H1 (cell line): ENCODE measurements around the gene OR2AJ1. TPM values are rescaled to one million over a fixed set of nuclear protein-coding genes. Genes with fewer than 3 reads are reported as not detected.

Experiments used
- CTCF ChIA-PET: fragments of 300-600 bp; sonication (Branson Sonifier 250); formaldehyde crosslinking; loops from one replicate; lab custom pipeline; 2021; ENCODE audit not compliant: partially characterized antibody; lab: Charles Lee
- POLR2A ChIA-PET: fragments of 300-600 bp; sonication (Branson Sonifier 250); formaldehyde crosslinking; loops from one replicate; lab custom pipeline; 2021; ENCODE audit warnings: inconsistent platforms; ENCODE audit not compliant: partially characterized antibody; lab: Charles Lee
- DNase-seq, 2 experiments: peaks; one replicate each; pipeline versions ENCODE4 v3.0.0 to v3.0.0-alpha.2; 2010 to 2022; ENCODE audit warnings: low spot score in 2 of 2, low read depth in 1 of 2, mixed read lengths in 1 of 2
- FAIRE-seq: peaks from 2 replicates; lab custom pipeline; 2011; peaks lifted over from hg19 to GRCh38; lab: Jason Lieb, UNC
- H2AFZ ChIP-seq: 2 replicates; pipeline ENCODE4 v1.8.1; 2012; ENCODE audit warnings: low read length, inconsistent platforms
- H2AK5ac ChIP-seq: 2 replicates; pipeline ENCODE4 v1.6.1; 2013; ENCODE audit warnings: low read depth, low read length
- H2BK120ac ChIP-seq: replicated peaks from 2 replicates; pipeline ENCODE3; 2013; ENCODE audit warnings: low read depth, low read length, inconsistent platforms
- H2BK12ac ChIP-seq: 2 replicates; pipeline ENCODE4 v1.6.1; 2013; ENCODE audit warnings: low read depth, low read length
- H2BK15ac ChIP-seq: 2 replicates; pipeline ENCODE4 v1.6.1; 2013; ENCODE audit warnings: low read length
- H2BK20ac ChIP-seq: 2 replicates; pipeline ENCODE4 v1.6.1; 2013; ENCODE audit warnings: low read length
- H2BK5ac ChIP-seq: 2 replicates; pipeline ENCODE4 v1.6.1; 2013; ENCODE audit warnings: low read depth, low read length
- H3K14ac ChIP-seq: 2 replicates; pipeline ENCODE4 v1.6.1; 2013; ENCODE audit warnings: inconsistent platforms; ENCODE audit not compliant: insufficient read length
- H3K18ac ChIP-seq: 2 replicates; pipeline ENCODE4 v1.6.1; 2013; ENCODE audit warnings: low read length; ENCODE audit errors: extremely low read depth
- H3K23ac ChIP-seq: 2 replicates; pipeline ENCODE4 v1.6.1; 2013; ENCODE audit warnings: inconsistent platforms; ENCODE audit not compliant: insufficient read length
- H3K23me2 ChIP-seq: 2 replicates; pipeline ENCODE4 v1.6.1; 2013; ENCODE audit warnings: low read depth, low read length
- H3K27ac ChIP-seq: 2 replicates; pipeline ENCODE4 v1.6.1; 2011; ENCODE audit warnings: low read depth, low read length, inconsistent platforms
- H3K27me3 ChIP-seq, 4 experiments: replicated peaks in 1 of 4; 1 replicate in 1 of 4; 2 replicates in 3 of 4; pipeline versions ENCODE4 v1.6.1 to v1.8.1; 2011 to 2013; ENCODE audit warnings: low read length in 3 of 4, mild to moderate bottlenecking in 3 of 4, inconsistent platforms in 2 of 4, mixed read lengths in 2 of 4, moderate library complexity in 1 of 4; ENCODE audit not compliant: control insufficient read depth in 3 of 4, insufficient read depth in 3 of 4; ENCODE audit errors: extremely low read depth in 1 of 4
- H3K36me3 ChIP-seq, 4 experiments: 2 replicates each; pipeline versions ENCODE4 v1.6.1 to v1.8.1; 2011 to 2013; ENCODE audit warnings: mild to moderate bottlenecking in 4 of 4, low read length in 3 of 4, moderate library complexity in 2 of 4, control low read depth in 1 of 4, inconsistent platforms in 1 of 4; ENCODE audit not compliant: insufficient read depth in 4 of 4, control insufficient read depth in 2 of 4
- H3K4ac ChIP-seq: replicated peaks from 2 replicates; pipeline ENCODE3; 2013; ENCODE audit warnings: low read length, low read depth, mixed read lengths, inconsistent platforms; ENCODE audit not compliant: insufficient read length
- H3K4me1 ChIP-seq, 4 experiments: replicated peaks in 1 of 4; 1 replicate in 1 of 4; 2 replicates in 3 of 4; pipeline versions ENCODE4 v1.6.1 to v1.8.1; 2011 to 2013; ENCODE audit warnings: low read length in 3 of 4, inconsistent platforms in 2 of 4, mixed read lengths in 1 of 4; ENCODE audit not compliant: insufficient read depth in 4 of 4, control insufficient read depth in 3 of 4
- H3K4me2 ChIP-seq, 2 experiments: 2 replicates each; pipeline versions ENCODE4 v1.6.1 to v1.8.1; 2011 to 2013; ENCODE audit warnings: low read depth in 2 of 2, low read length in 2 of 2, control low read depth in 1 of 2, inconsistent platforms in 1 of 2, mild to moderate bottlenecking in 1 of 2; ENCODE audit not compliant: insufficient read depth in 1 of 2
- H3K4me3 ChIP-seq, 4 experiments: fragments of 200-600, 300-600 bp in 1 of 4; sonication (generic), shearing (Covaris generic), sonication (Bioruptor Twin) in 1 of 4; 2 replicates each; pipeline versions ENCODE4 v1.5.1 to v1.8.1; 2011 to 2016; ENCODE audit warnings: low read length in 4 of 4, low read depth in 3 of 4, control low read depth in 2 of 4, inconsistent platforms in 2 of 4, mild to moderate bottlenecking in 2 of 4, mixed read lengths in 1 of 4, moderate library complexity in 1 of 4; ENCODE audit not compliant: insufficient read depth in 2 of 4; ENCODE audit errors: extremely low read depth in 1 of 4
- H3K56ac ChIP-seq: replicated peaks from 2 replicates; pipeline ENCODE3; 2013; ENCODE audit warnings: low read depth, mild to moderate bottlenecking, mixed read lengths, low read length, inconsistent platforms; ENCODE audit not compliant: insufficient read length
- H3K79me1 ChIP-seq: 2 replicates; pipeline ENCODE4 v1.6.1; 2013; ENCODE audit warnings: low read depth, low read length, control low read depth
- H3K79me2 ChIP-seq, 2 experiments: 2 replicates each; pipeline versions ENCODE4 v1.6.1 to v1.8.1; 2012 to 2013; ENCODE audit warnings: low read length in 2 of 2, mild to moderate bottlenecking in 2 of 2, inconsistent platforms in 1 of 2; ENCODE audit not compliant: insufficient read depth in 2 of 2, control insufficient read depth in 1 of 2
- H3K9ac ChIP-seq, 4 experiments: replicated peaks in 1 of 4; 1 replicate in 1 of 4; 2 replicates in 3 of 4; pipeline versions ENCODE4 v1.6.1 to v1.8.1; 2011 to 2013; ENCODE audit warnings: low read depth in 3 of 4, low read length in 3 of 4, control low read depth in 2 of 4, mild to moderate bottlenecking in 2 of 4, moderate library complexity in 2 of 4, inconsistent platforms in 1 of 4; ENCODE audit errors: extremely low read depth in 1 of 4
- H3K9me3 ChIP-seq, 2 experiments: 2 replicates each; pipeline versions ENCODE4 v1.6.1 to v1.8.1; 2012 to 2013; ENCODE audit warnings: mild to moderate bottlenecking in 2 of 2, moderate library complexity in 2 of 2, control low read depth in 1 of 2, inconsistent platforms in 1 of 2, low read depth in 1 of 2, low read length in 1 of 2, mixed read lengths in 1 of 2; ENCODE audit not compliant: insufficient read depth in 2 of 2
- H4K20me1 ChIP-seq, 2 experiments: replicated peaks in 1 of 2; 2 replicates each; pipeline versions ENCODE3 to v1.8.1; 2011 to 2013; ENCODE audit warnings: inconsistent platforms in 2 of 2, low read length in 2 of 2, mild to moderate bottlenecking in 1 of 2; ENCODE audit not compliant: insufficient read depth in 2 of 2, control insufficient read depth in 1 of 2
- H4K5ac ChIP-seq: 2 replicates; pipeline ENCODE4 v1.6.1; 2013; ENCODE audit warnings: low read length, low read depth, mixed read lengths, inconsistent platforms; ENCODE audit not compliant: insufficient read length
- H4K8ac ChIP-seq: 2 replicates; pipeline ENCODE4 v1.8.0; 2013; ENCODE audit warnings: mild to moderate bottlenecking, moderate library complexity, low read length, inconsistent platforms; ENCODE audit not compliant: insufficient read depth; ENCODE audit errors: extremely low read depth
- H4K91ac ChIP-seq: replicated peaks from 2 replicates; pipeline ENCODE3; 2013; ENCODE audit warnings: low read length, mixed read lengths, inconsistent platforms; ENCODE audit not compliant: insufficient read length
- CBX5 ChIP-seq: fragments of 300-800, 300-1000 bp; sonication (generic); IDR thresholded peaks from 2 replicates; pipeline ENCODE4 v1.7.1; 2016; ENCODE audit warnings: antibody characterized with exemption, low read length, low read depth
- CBX8 ChIP-seq: fragments of 300-800, 300-1000 bp; sonication (generic); IDR thresholded peaks from 2 replicates; pipeline ENCODE4 v1.7.1; 2016; ENCODE audit warnings: low read depth, low read length, borderline replicate concordance
- CREB1 ChIP-seq: IDR thresholded peaks from 2 replicates; pipeline ENCODE4 v1.6.1; 2012; ENCODE audit warnings: inconsistent platforms
- FOSL1 ChIP-seq: IDR thresholded peaks from 2 replicates; pipeline ENCODE4 v1.6.1; 2011; ENCODE audit warnings: mild to moderate bottlenecking, low read depth, low read length, moderate library complexity; ENCODE audit not compliant: insufficient read depth
- HDAC2 ChIP-seq, 2 experiments: fragments of 300-600 bp in 1 of 2; sonication (generic) in 1 of 2; IDR thresholded peaks; 2 replicates each; pipeline ENCODE4 v1.6.1; 2011 to 2012; ENCODE audit warnings: low read depth in 2 of 2, low read length in 2 of 2, mild to moderate bottlenecking in 2 of 2, moderate library complexity in 2 of 2, borderline replicate concordance in 1 of 2, inconsistent platforms in 1 of 2
- JUN ChIP-seq: IDR thresholded peaks from 2 replicates; pipeline ENCODE4 v1.6.1; 2011; ENCODE audit warnings: low read depth, mild to moderate bottlenecking, improper control_type of control experiment, low read length
- JUND ChIP-seq: IDR thresholded peaks from 2 replicates; pipeline ENCODE4 v1.6.1; 2011; ENCODE audit warnings: mild to moderate bottlenecking, improper control_type of control experiment, low read length
- PHF8 ChIP-seq: fragments of 200-600 bp; sonication (generic); conservative IDR thresholded peaks from 2 replicates; pipeline ENCODE4 v1.7.1; 2012; ENCODE audit warnings: low read depth, mild to moderate bottlenecking, inconsistent platforms, low read length, moderate library complexity
- RXRA ChIP-seq: IDR thresholded peaks from 2 replicates; pipeline ENCODE4 v1.6.1; 2011; ENCODE audit warnings: low read depth, mild to moderate bottlenecking, low read length, moderate library complexity; ENCODE audit not compliant: insufficient read depth
- SP4 ChIP-seq: IDR thresholded peaks from 2 replicates; pipeline ENCODE4 v1.6.1; 2012; ENCODE audit warnings: low read length, inconsistent platforms
- TAF1 ChIP-seq: IDR thresholded peaks from 2 replicates; pipeline ENCODE4 v1.6.1; 2011; ENCODE audit warnings: mild to moderate bottlenecking, low read depth, low read length
- TCF12 ChIP-seq: IDR thresholded peaks from 2 replicates; pipeline ENCODE4 v1.6.1; 2011; ENCODE audit warnings: low read depth, mild to moderate bottlenecking, low read length
- YY1 ChIP-seq: IDR thresholded peaks from 2 replicates; pipeline ENCODE4 v1.6.1; 2011; ENCODE audit warnings: low read depth, mild to moderate bottlenecking, low read length
- WGBS, 2 experiments: shearing (Covaris generic) in 1 of 2; methylation state at CpG; one replicate each; pipeline versions ENCODE4 v1.1.6 to v1.1.7; 2013 to 2015; ENCODE audit warnings: low lambda C conversion rate in 2 of 2, mixed read lengths in 2 of 2, inconsistent platforms in 1 of 2, low coverage in 1 of 2, missing lambda C conversion rate in 1 of 2; ENCODE audit not compliant: insufficient replicate concordance in 2 of 2, insufficient coverage in 1 of 2, insufficient read length in 1 of 2; ENCODE audit errors: extremely low coverage in 1 of 2, missing lambda C conversion rate in 1 of 2; 5-methylcytosine and 5-hydroxymethylcytosine counted together
- polyA plus RNA-seq, 7 experiments: library from polyadenylated mRNA; depleted of rRNA in 3 of 7; stranded (reverse) in 5 of 7; unstranded in 2 of 7; fragments of >200 nt in 5 of 7; fragments of 200-250 nt in 2 of 7; gene quantifications; 1 replicate in 5 of 7; 2 replicates in 1 of 7; 4 replicates in 1 of 7; pipeline versions ENCODE4 v1.2.1 to v1.2.3, GENCODE V29; 2011 to 2013; ENCODE audit warnings: missing spikeins in 2 of 7, mixed read lengths in 2 of 7
- total RNA-seq: library from RNA; stranded (reverse); fragmentation: NEBNext Ultra II Directional; extraction: Animal tissue kit (Norgen Biotek cat#: 25700); gene quantifications from 2 replicates; pipeline ENCODE4 v1.2.1, GENCODE V29; 2021
- TF ChIP-seq, protein P1 (sequence below): IDR thresholded peaks from 2 replicates; pipeline ENCODE4 v1.6.1; 2011; ENCODE audit warnings: low read depth, mild to moderate bottlenecking, low read length; ENCODE audit not compliant: insufficient read depth

The OR2AJ1 gene
- total and polyA plus RNA-seq, 2 of the 8 experiments (the other 6 are each of a cell fraction or from before 2014, with no cell fraction given) = not detected

DNA sequence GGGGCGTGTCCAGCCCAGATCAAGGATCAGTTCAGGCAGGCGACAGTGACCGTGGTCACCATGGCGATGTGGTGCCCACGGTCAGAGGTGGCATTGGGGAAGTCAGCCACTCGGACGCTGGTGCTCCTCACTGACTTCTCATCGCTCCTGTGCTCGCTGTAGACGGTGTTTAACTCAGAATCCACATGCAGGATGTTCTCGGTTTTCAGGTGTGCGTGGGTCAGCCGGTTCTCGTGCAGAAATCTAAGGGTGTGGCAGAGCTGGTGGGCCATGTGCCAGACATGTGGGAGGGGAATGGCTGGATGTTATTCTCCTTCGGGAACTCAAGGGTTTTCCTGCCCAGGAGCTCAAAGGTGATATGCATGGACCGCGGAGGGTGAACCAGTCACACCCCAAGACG, 11.7 kb downstream of the OR2AJ1 start:
- H3K4me3 ChIP-seq = no peak overlapping the region
- H4K91ac ChIP-seq = no peak overlapping the region
- FAIRE-seq = no peak
- H3K36me3 ChIP-seq = no peaks in the 10 kb centered on the region
- no peak overlapping the region for H4K5ac ChIP-seq
- peaks cover 60 to 63% of the 10 kb centered on the region in 2 experiments for H3K9me3 ChIP-seq
- no peaks in the 10 kb centered on the region for H3K79me1 ChIP-seq
- no peaks in the 10 kb centered on the region for H4K20me1 ChIP-seq
- H3K27me3 ChIP-seq = no peaks in the 10 kb centered on the region
- H2AK5ac ChIP-seq = no peak overlapping the region
- ChIA-PET CTCF (interaction anchor here (0.7 to 1.2 kb wide), 7 partner anchors 9 to 862 kb away, joined by 3 to 4 read pairs (median 3); no protein-coding TSS in a partner anchor), POLR2A (no interaction called here)
- H3K18ac ChIP-seq = no peak overlapping the region
- H4K8ac ChIP-seq = no peak overlapping the region
- H3K4me1 ChIP-seq = no peaks in the 10 kb centered on the region
- TF ChIP-seq YY1 (no peak), JUN (no peak), CREB1 (no peak), TAF1 (no peak), PHF8 (no peak), RXRA (no peak), CBX5 (no peak), CBX8 (no peak), JUND (no peak), HDAC2 (IDR thresholded peaks at IDR 0.05; ENCODE audit: borderline replicate concordance in 1 of 2, low read depth in 2 of 2, low read length in 2 of 2) (no peak), SP4 (no peak), FOSL1 (no peak), TCF12 (no peak)
- TF ChIP-seq, protein P1, sequence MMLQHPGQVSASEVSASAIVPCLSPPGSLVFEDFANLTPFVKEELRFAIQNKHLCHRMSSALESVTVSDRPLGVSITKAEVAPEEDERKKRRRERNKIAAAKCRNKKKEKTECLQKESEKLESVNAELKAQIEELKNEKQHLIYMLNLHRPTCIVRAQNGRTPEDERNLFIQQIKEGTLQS = no peak
- no peak overlapping the region for H3K56ac ChIP-seq
- no peak overlapping the region for H3K4me2 ChIP-seq
- H2BK5ac ChIP-seq = no peak overlapping the region
- H3K9ac ChIP-seq = no peak overlapping the region
- no peaks in the 10 kb centered on the region for H3K79me2 ChIP-seq
- DNase-seq = no peak
- no peak overlapping the region for H3K27ac ChIP-seq
- no peak overlapping the region for H2BK15ac ChIP-seq
- 86% methylated on average over 18 of the region's 18 CpGs; no CpG with 5 or more reads in 1 of the 2 experiments for WGBS, 2 experiments
- H2BK120ac ChIP-seq = no peak overlapping the region
- no peaks in the 10 kb centered on the region for H3K23me2 ChIP-seq
- H2AFZ ChIP-seq = no peak overlapping the region
- H2BK12ac ChIP-seq = no peak overlapping the region
- H3K23ac ChIP-seq = no peak overlapping the region
- H3K14ac ChIP-seq = no peak overlapping the region
- no peak overlapping the region for H2BK20ac ChIP-seq
- no peak overlapping the region for H3K4ac ChIP-seq
